Measurements from ENCODE around the gene ACOT13. TPM values are rescaled to one million over a fixed set of nuclear protein-coding genes. Genes with fewer than 3 reads are reported as not detected.
"Not testable (repeated sequence)": the region's sequence is repeated elsewhere in the genome, so short reads cannot be mapped to it uniquely, and the experiment has no call there.

The ACOT13 gene
- total and polyA plus RNA-seq, 2 donors (not counting 1 experiment from before 2014, with no cell fraction given) = 12.2 to 26.4 TPM

DNA sequence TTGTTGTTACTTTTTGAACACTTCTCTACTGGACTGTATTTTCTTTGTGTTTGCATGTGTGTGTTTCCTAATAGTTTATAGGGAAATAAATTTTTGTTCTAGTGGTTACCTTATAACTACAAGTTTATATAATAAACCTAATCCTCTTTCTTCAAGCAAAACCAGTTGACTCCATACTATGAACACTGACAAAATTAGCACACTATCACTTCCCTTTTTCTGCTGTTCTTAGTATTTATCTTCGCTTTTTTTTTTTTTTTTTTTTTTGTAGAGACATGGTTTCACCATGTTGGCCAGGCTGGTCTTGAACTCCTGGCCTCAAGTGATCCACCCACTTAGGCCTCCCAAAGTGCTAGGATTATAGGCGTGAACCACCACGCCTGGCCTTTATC is 77.1 kb downstream of the ACOT13 start:
- Histone ChIP-seq H3K27ac (ENCODE audit: insufficient read depth, low read length) (peak overlapping the region; percentile 97), H3K4me1 (ENCODE audit: control insufficient read depth, extremely low read depth, insufficient read depth, low read length) (peaks cover 8% of the 10 kb centered on the region), H3K36me3 (ENCODE audit: control insufficient read depth, insufficient read depth, low read length) (no peaks in the 10 kb centered on the region), H3K27me3 (ENCODE audit: control insufficient read depth, insufficient read depth, low read length) (no peaks in the 10 kb centered on the region), H3K9me3 (ENCODE audit: control insufficient read depth, insufficient read depth, low read depth, low read length) (no peaks in the 10 kb centered on the region), H3K9ac (ENCODE audit: insufficient read depth, low read length) (no peak overlapping the region), H4K20me1 (ENCODE audit: control insufficient read depth, extremely low read depth, insufficient read depth, low read length) (no peaks in the 10 kb centered on the region), H3K4me2 (ENCODE audit: extremely low read depth, insufficient read depth, low read length) (peak overlapping the region; percentile 68), H2AFZ (ENCODE audit: low read length) (peak overlapping the region; percentile 96), H3K79me2 (ENCODE audit: control insufficient read depth, insufficient read depth, low read length) (no peaks in the 10 kb centered on the region), H3K4me3 (replicated peaks in 1 of 4; ENCODE audit: control extremely low read depth in 1 of 4, insufficient read depth in 1 of 4, low read depth in 3 of 4, low read length in 4 of 4) (no peak overlapping the region)
- TF ChIP-seq EZH2 (IDR thresholded peaks at IDR 0.05; ENCODE audit: low read length, missing control alignments) = no peak
- TF ChIP-seq, protein P1, sequence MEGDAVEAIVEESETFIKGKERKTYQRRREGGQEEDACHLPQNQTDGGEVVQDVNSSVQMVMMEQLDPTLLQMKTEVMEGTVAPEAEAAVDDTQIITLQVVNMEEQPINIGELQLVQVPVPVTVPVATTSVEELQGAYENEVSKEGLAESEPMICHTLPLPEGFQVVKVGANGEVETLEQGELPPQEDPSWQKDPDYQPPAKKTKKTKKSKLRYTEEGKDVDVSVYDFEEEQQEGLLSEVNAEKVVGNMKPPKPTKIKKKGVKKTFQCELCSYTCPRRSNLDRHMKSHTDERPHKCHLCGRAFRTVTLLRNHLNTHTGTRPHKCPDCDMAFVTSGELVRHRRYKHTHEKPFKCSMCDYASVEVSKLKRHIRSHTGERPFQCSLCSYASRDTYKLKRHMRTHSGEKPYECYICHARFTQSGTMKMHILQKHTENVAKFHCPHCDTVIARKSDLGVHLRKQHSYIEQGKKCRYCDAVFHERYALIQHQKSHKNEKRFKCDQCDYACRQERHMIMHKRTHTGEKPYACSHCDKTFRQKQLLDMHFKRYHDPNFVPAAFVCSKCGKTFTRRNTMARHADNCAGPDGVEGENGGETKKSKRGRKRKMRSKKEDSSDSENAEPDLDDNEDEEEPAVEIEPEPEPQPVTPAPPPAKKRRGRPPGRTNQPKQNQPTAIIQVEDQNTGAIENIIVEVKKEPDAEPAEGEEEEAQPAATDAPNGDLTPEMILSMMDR (conservative IDR thresholded peaks at IDR 0.05 in 1 of 2, IDR thresholded peaks at IDR 0.05 in 1 of 2; ENCODE audit: low read depth in 1 of 2, low read length in 2 of 2) = no peak
- no peak for DNase-seq (ENCODE audit: low read depth in 2 of 2)

DNA sequence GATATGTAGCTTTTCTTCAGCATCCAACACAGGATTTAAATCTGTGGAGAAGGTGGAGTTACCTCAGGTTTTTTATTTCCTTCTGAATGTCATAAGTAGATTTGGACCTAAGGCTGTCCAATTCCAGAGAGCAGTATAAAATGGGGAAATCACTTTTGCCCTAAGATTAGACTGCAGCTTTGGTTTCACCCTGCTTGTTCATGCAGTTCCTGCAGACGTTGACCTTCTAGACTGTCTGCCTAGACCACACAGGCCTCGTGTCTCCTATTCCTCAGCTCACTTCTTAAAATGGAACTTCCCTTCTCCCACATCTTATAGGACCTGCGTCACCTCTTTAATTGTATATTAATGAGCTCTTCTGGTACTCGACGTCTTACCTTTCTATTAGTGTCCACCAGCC is 78.0 kb downstream of the ACOT13 start:
- Histone ChIP-seq H3K36me3 (ENCODE audit: control insufficient read depth, insufficient read depth, low read length) (no peaks in the 10 kb centered on the region), H3K9me3 (ENCODE audit: control insufficient read depth, insufficient read depth, low read depth, low read length) (no peaks in the 10 kb centered on the region), H3K27me3 (ENCODE audit: control insufficient read depth, insufficient read depth, low read length) (no peaks in the 10 kb centered on the region), H3K79me2 (ENCODE audit: control insufficient read depth, insufficient read depth, low read length) (no peaks in the 10 kb centered on the region), H3K9ac (ENCODE audit: insufficient read depth, low read length) (no peak overlapping the region), H3K4me1 (ENCODE audit: control insufficient read depth, extremely low read depth, insufficient read depth, low read length) (peaks cover 8% of the 10 kb centered on the region), H3K4me2 (ENCODE audit: extremely low read depth, insufficient read depth, low read length) (no peak overlapping the region), H2AFZ (ENCODE audit: low read length) (no peak overlapping the region), H3K27ac (ENCODE audit: insufficient read depth, low read length) (no peak overlapping the region), H3K4me3 (replicated peaks in 1 of 4; ENCODE audit: control extremely low read depth in 1 of 4, insufficient read depth in 1 of 4, low read depth in 3 of 4, low read length in 4 of 4) (no peak overlapping the region), H4K20me1 (ENCODE audit: control insufficient read depth, extremely low read depth, insufficient read depth, low read length) (no peaks in the 10 kb centered on the region)
- DNase-seq (ENCODE audit: low read depth in 2 of 2) = no peak
- no peak for TF ChIP-seq EZH2 (IDR thresholded peaks at IDR 0.05; ENCODE audit: low read length, missing control alignments)
- TF ChIP-seq, protein P1 (conservative IDR thresholded peaks at IDR 0.05 in 1 of 2, IDR thresholded peaks at IDR 0.05 in 1 of 2; ENCODE audit: low read depth in 1 of 2, low read length in 2 of 2) = no peak

DNA sequence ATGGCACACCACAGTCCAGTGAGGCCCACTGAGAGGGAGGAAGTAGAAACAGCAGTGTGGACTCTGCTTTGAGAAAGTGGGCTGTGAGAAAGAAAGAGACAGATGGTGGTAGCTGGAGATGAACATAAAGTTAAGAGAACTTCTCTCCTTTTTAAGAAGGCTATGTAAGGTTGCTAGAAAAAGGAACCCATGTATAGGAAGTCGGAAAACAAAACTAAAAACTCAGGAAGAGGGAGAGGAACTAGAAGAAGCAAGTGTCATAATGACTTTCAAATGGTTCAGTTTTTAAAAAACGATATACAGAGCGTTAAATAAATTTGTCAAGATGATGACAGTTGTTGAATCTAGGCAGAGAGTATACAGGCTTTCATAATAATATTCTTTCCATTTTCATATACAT is 82.4 kb downstream of the ACOT13 start:
- no peak overlapping the region for H3K4me3 ChIP-seq (replicated peaks in 1 of 4; ENCODE audit: control extremely low read depth in 1 of 4, insufficient read depth in 1 of 4, low read depth in 3 of 4, low read length in 4 of 4)
- H3K27me3 ChIP-seq (ENCODE audit: control insufficient read depth, insufficient read depth, low read length) = no peaks in the 10 kb centered on the region
- no peak overlapping the region for H3K27ac ChIP-seq (ENCODE audit: insufficient read depth, low read length)
- H3K4me1 ChIP-seq (ENCODE audit: control insufficient read depth, extremely low read depth, insufficient read depth, low read length) = no peaks in the 10 kb centered on the region
- H3K36me3 ChIP-seq (ENCODE audit: control insufficient read depth, insufficient read depth, low read length) = no peaks in the 10 kb centered on the region
- no peaks in the 10 kb centered on the region for H4K20me1 ChIP-seq (ENCODE audit: control insufficient read depth, extremely low read depth, insufficient read depth, low read length)
- no peak overlapping the region for H3K9ac ChIP-seq (ENCODE audit: insufficient read depth, low read length)
- no peaks in the 10 kb centered on the region for H3K79me2 ChIP-seq (ENCODE audit: control insufficient read depth, insufficient read depth, low read length)
- no peaks in the 10 kb centered on the region for H3K9me3 ChIP-seq (ENCODE audit: control insufficient read depth, insufficient read depth, low read depth, low read length)
- no peak for DNase-seq (ENCODE audit: low read depth in 2 of 2)
- H2AFZ ChIP-seq (ENCODE audit: low read length) = no peak overlapping the region
- no peak overlapping the region for H3K4me2 ChIP-seq (ENCODE audit: extremely low read depth, insufficient read depth, low read length)
- TF ChIP-seq, protein P1 (conservative IDR thresholded peaks at IDR 0.05 in 1 of 2, IDR thresholded peaks at IDR 0.05 in 1 of 2; ENCODE audit: low read depth in 1 of 2, low read length in 2 of 2) = no peak
- TF ChIP-seq EZH2 (IDR thresholded peaks at IDR 0.05; ENCODE audit: low read length, missing control alignments) = no peak

DNA sequence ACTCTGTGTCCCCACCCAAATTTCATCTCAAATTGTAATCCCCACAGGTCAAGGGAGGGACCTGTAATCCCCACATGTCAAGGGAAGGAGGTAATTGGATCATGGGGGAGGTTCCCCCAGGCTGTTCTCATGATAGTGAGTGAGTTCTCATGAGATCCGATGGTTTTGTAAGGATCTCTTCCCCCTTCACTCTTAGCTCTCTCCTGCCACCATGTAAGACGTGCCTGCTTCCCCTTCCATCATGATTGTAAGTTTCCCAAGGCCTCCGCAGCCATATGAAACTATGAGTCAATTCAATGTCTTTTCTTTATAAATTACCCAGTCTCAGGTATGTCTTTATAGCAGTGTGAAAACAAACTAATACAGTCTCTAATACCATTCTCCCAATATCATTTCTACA is 84.0 kb downstream of the ACOT13 start:
- not testable (repeated sequence) for H3K4me3 ChIP-seq (replicated peaks in 1 of 4; ENCODE audit: control extremely low read depth in 1 of 4, insufficient read depth in 1 of 4, low read depth in 3 of 4, low read length in 4 of 4); H3K9ac ChIP-seq (ENCODE audit: insufficient read depth, low read length); H4K20me1 ChIP-seq (ENCODE audit: control insufficient read depth, extremely low read depth, insufficient read depth, low read length); H2AFZ ChIP-seq (ENCODE audit: low read length); H3K27me3 ChIP-seq (ENCODE audit: control insufficient read depth, insufficient read depth, low read length); DNase-seq (ENCODE audit: low read depth in 2 of 2); H3K4me2 ChIP-seq (ENCODE audit: extremely low read depth, insufficient read depth, low read length); H3K4me1 ChIP-seq (ENCODE audit: control insufficient read depth, extremely low read depth, insufficient read depth, low read length); H3K9me3 ChIP-seq (ENCODE audit: control insufficient read depth, insufficient read depth, low read depth, low read length); H3K36me3 ChIP-seq (ENCODE audit: control insufficient read depth, insufficient read depth, low read length); H3K79me2 ChIP-seq (ENCODE audit: control insufficient read depth, insufficient read depth, low read length); H3K27ac ChIP-seq (ENCODE audit: insufficient read depth, low read length)

All from fibroblast of lung (primary cell).